SK-N-SH (cell line): ENCODE data around the gene RCOR2. TPM values are rescaled to one million over a fixed set of nuclear protein-coding genes. Genes with fewer than 3 reads are reported as not detected.
A peak's percentile ranks its signal among the peaks of the same experiment; 100 is the strongest.

Experiments used
- CTCF ChIA-PET: fragments of 300-600, 350-600 bp; formaldehyde crosslinking; extraction: SDS; loops from one replicate; lab custom pipeline; 2021; lab: Yijun Ruan, JAX
- POLR2A ChIA-PET: fragments of 350-600 bp; sonication (Branson Sonifier 250); formaldehyde crosslinking; extraction: SDS; loops from one replicate; lab custom pipeline; 2020; ENCODE audit warnings: antibody characterized with exemption, inconsistent platforms; lab: Yijun Ruan, JAX
- DNase-seq: peaks from one replicate; pipeline ENCODE4 v3.0.0; 2012
- H2AFZ ChIP-seq: fragments of 200-600 bp; sonication (generic); 2 replicates; pipeline ENCODE4 v1.8.1; 2016; ENCODE audit warnings: antibody characterized with exemption, mild to moderate bottlenecking, low read depth
- H3F3A ChIP-seq: fragments of 200-600 bp; sonication (generic); replicated peaks from 2 replicates; pipeline ENCODE3; 2016; ENCODE audit warnings: antibody characterized with exemption, mild to moderate bottlenecking; ENCODE audit not compliant: insufficient read depth
- H3K27ac ChIP-seq, 2 experiments: fragments of 200-500 bp in 1 of 2; fragments of 200-600 bp in 1 of 2; sonication (Bioruptor generic) in 1 of 2; sonication (generic), shearing (Covaris generic) in 1 of 2; 2 replicates each; pipeline versions ENCODE4 v1.5.1 to v1.6.1; 2014 to 2016; ENCODE audit warnings: low read depth in 2 of 2, inconsistent platforms in 1 of 2, low read length in 1 of 2, mild to moderate bottlenecking in 1 of 2, mixed read lengths in 1 of 2
- H3K27me3 ChIP-seq: fragments of 200-600 bp; sonication (generic), shearing (Covaris generic); 2 replicates; pipeline ENCODE4 v1.6.1; 2016; ENCODE audit warnings: mixed run types; ENCODE audit not compliant: insufficient read depth
- H3K36me3 ChIP-seq, 2 experiments: fragments of 200-500 bp in 1 of 2; fragments of 200-600 bp in 1 of 2; sonication (Bioruptor generic) in 1 of 2; sonication (generic) in 1 of 2; replicated peaks in 1 of 2; 2 replicates each; pipeline versions ENCODE3 to v1.5.1; 2014 to 2016; ENCODE audit warnings: low read length in 1 of 2, mild to moderate bottlenecking in 1 of 2; ENCODE audit not compliant: insufficient read depth in 2 of 2, control insufficient read depth in 1 of 2
- H3K4me1 ChIP-seq, 2 experiments: fragments of 200-500 bp in 1 of 2; fragments of 200-600 bp in 1 of 2; sonication (Bioruptor generic) in 1 of 2; sonication (generic), shearing (Covaris generic) in 1 of 2; 2 replicates each; pipeline versions ENCODE4 v1.5.1 to v1.6.1; 2014 to 2016; ENCODE audit warnings: low read depth in 1 of 2, low read length in 1 of 2, mixed run types in 1 of 2; ENCODE audit not compliant: insufficient read depth in 2 of 2, control insufficient read depth in 1 of 2
- H3K4me2 ChIP-seq: fragments of 200-600 bp; sonication (generic), shearing (Covaris generic); 2 replicates; pipeline ENCODE4 v1.6.1; 2017; ENCODE audit warnings: mixed run types
- H3K4me3 ChIP-seq, 2 experiments: fragments of 200-500 bp in 1 of 2; fragments of 200-600 bp in 1 of 2; sonication (Bioruptor generic) in 1 of 2; sonication (generic), shearing (Covaris generic) in 1 of 2; 2 replicates each; pipeline versions ENCODE4 v1.5.1 to v1.8.1; 2014 to 2016; ENCODE audit warnings: low read depth in 2 of 2, inconsistent platforms in 1 of 2, low read length in 1 of 2, mild to moderate bottlenecking in 1 of 2, mixed read lengths in 1 of 2, moderate library complexity in 1 of 2
- H3K79me2 ChIP-seq: fragments of 200-600 bp; sonication (generic); 2 replicates; pipeline ENCODE4 v1.8.1; 2017; ENCODE audit warnings: mild to moderate bottlenecking; ENCODE audit not compliant: insufficient read depth
- H3K9ac ChIP-seq: fragments of 200-600 bp; sonication (generic); 2 replicates; pipeline ENCODE4 v1.6.1; 2017; ENCODE audit warnings: mixed run types
- H3K9me2 ChIP-seq: fragments of 200-600 bp; sonication (generic); 2 replicates; pipeline ENCODE4 v1.6.1; 2017; ENCODE audit warnings: mixed run types
- H3K9me3 ChIP-seq: fragments of 200-600 bp; sonication (generic); 2 replicates; pipeline ENCODE4 v1.6.1; 2017; ENCODE audit warnings: mixed run types, mild to moderate bottlenecking, moderate library complexity
- H4K20me1 ChIP-seq: fragments of 200-600 bp; sonication (generic); 2 replicates; pipeline ENCODE4 v1.6.1; 2017; ENCODE audit warnings: mild to moderate bottlenecking, mixed run types; ENCODE audit not compliant: insufficient read depth
- CTCF ChIP-seq: fragments of 200-600 bp; sonication (generic); IDR thresholded peaks from 2 replicates; pipeline ENCODE4 v1.6.1; 2017; ENCODE audit warnings: antibody characterized with exemption, mild to moderate bottlenecking, moderate library complexity
- ELF1 ChIP-seq: IDR thresholded peaks from 2 replicates; pipeline ENCODE4 v1.4.0; 2012
- EP300 ChIP-seq, 2 experiments: IDR thresholded peaks; 2 replicates each; pipeline versions ENCODE4 v1.4.0 to v1.6.1; 2012; ENCODE audit warnings: borderline replicate concordance in 1 of 2, low read depth in 1 of 2, low read length in 1 of 2
- EZH2phosphoT487 ChIP-seq: fragments of 200-600 bp; sonication (generic); IDR thresholded peaks from 2 replicates; pipeline ENCODE4 v1.6.1; 2017; ENCODE audit warnings: low read depth, mixed run types, mild to moderate bottlenecking, antibody characterized with exemption, moderate library complexity, borderline replicate concordance
- FOXJ3 ChIP-seq: sonication (generic); formaldehyde crosslinking; IDR thresholded peaks from 2 replicates; pipeline ENCODE4 v1.5.1; 2020; ENCODE audit warnings: mild to moderate bottlenecking, missing genetic modification reagents
- FOXM1 ChIP-seq: IDR thresholded peaks from 2 replicates; pipeline ENCODE4 v1.4.0; 2012; ENCODE audit warnings: low read depth, mild to moderate bottlenecking
- GABPA ChIP-seq: IDR thresholded peaks from 2 replicates; pipeline ENCODE4 v1.4.0; 2012; ENCODE audit warnings: low read depth, mild to moderate bottlenecking
- MEF2A ChIP-seq: IDR thresholded peaks from 2 replicates; pipeline ENCODE4 v1.4.0; 2012; ENCODE audit warnings: low read depth, borderline replicate concordance
- MXI1 ChIP-seq: IDR thresholded peaks from 2 replicates; pipeline ENCODE4 v1.6.1; 2012; ENCODE audit warnings: mild to moderate bottlenecking, low read depth, low read length, improper control_type of control experiment
- NFIC ChIP-seq: IDR thresholded peaks from 2 replicates; pipeline ENCODE4 v1.4.0; 2012; ENCODE audit warnings: borderline replicate concordance
- POLR2AphosphoS5 ChIP-seq: IDR thresholded peaks from 2 replicates; pipeline ENCODE4 v1.6.1; 2012; ENCODE audit warnings: low read depth, low read length
- RAD21 ChIP-seq: IDR thresholded peaks from 2 replicates; pipeline ENCODE4 v1.6.1; 2012; ENCODE audit warnings: mild to moderate bottlenecking, low read length
- RCOR1 ChIP-seq: fragments of 150-350 bp; IDR thresholded peaks from 2 replicates; pipeline ENCODE4 v1.6.1; 2017; ENCODE audit warnings: antibody characterized with exemption, low read length
- RXRA ChIP-seq: IDR thresholded peaks from 2 replicates; pipeline ENCODE4 v1.4.0; 2012; ENCODE audit warnings: low read depth, mild to moderate bottlenecking, borderline replicate concordance
- SIN3A ChIP-seq: IDR thresholded peaks from 2 replicates; pipeline ENCODE4 v1.6.1; 2012; ENCODE audit warnings: low read depth, mild to moderate bottlenecking, low read length, moderate library complexity, borderline replicate concordance
- SMC3 ChIP-seq: IDR thresholded peaks from 2 replicates; pipeline ENCODE4 v1.6.1; 2012; ENCODE audit warnings: low read depth, low read length, improper control_type of control experiment
- TCF12 ChIP-seq: IDR thresholded peaks from 2 replicates; pipeline ENCODE4 v1.4.0; 2012
- TEAD4 ChIP-seq: IDR thresholded peaks from 2 replicates; pipeline ENCODE4 v1.4.0; 2012; ENCODE audit warnings: mild to moderate bottlenecking, borderline replicate concordance; ENCODE audit not compliant: insufficient read depth
- WGBS: methylation state at CpG from one replicate; pipeline ENCODE4 v1.1.6; 2017; ENCODE audit warnings: low lambda C conversion rate; 5-methylcytosine and 5-hydroxymethylcytosine counted together
- polyA plus RNA-seq, 3 experiments: library from polyadenylated mRNA; depleted of rRNA; stranded (reverse); fragments of >200 nt; gene quantifications; 2 replicates each; pipeline ENCODE4 v1.2.3, GENCODE V29; 2012
- TF ChIP-seq, protein P1 (sequence below): IDR thresholded peaks from 2 replicates; pipeline ENCODE4 v1.6.1; 2012; ENCODE audit warnings: mild to moderate bottlenecking, low read depth, low read length, moderate library complexity
- TF ChIP-seq, protein P2 (sequence below): IDR thresholded peaks from 2 replicates; pipeline ENCODE4; 2012

RCOR2 gene
- polyA plus RNA-seq, 1 of the 3 experiments (the other 2 are of a cell fraction) = 1.1 TPM

GRCh38 chr11:63916837-63917691 lies at the start of gene RCOR2 (continued):
- TF ChIP-seq, protein P1, sequence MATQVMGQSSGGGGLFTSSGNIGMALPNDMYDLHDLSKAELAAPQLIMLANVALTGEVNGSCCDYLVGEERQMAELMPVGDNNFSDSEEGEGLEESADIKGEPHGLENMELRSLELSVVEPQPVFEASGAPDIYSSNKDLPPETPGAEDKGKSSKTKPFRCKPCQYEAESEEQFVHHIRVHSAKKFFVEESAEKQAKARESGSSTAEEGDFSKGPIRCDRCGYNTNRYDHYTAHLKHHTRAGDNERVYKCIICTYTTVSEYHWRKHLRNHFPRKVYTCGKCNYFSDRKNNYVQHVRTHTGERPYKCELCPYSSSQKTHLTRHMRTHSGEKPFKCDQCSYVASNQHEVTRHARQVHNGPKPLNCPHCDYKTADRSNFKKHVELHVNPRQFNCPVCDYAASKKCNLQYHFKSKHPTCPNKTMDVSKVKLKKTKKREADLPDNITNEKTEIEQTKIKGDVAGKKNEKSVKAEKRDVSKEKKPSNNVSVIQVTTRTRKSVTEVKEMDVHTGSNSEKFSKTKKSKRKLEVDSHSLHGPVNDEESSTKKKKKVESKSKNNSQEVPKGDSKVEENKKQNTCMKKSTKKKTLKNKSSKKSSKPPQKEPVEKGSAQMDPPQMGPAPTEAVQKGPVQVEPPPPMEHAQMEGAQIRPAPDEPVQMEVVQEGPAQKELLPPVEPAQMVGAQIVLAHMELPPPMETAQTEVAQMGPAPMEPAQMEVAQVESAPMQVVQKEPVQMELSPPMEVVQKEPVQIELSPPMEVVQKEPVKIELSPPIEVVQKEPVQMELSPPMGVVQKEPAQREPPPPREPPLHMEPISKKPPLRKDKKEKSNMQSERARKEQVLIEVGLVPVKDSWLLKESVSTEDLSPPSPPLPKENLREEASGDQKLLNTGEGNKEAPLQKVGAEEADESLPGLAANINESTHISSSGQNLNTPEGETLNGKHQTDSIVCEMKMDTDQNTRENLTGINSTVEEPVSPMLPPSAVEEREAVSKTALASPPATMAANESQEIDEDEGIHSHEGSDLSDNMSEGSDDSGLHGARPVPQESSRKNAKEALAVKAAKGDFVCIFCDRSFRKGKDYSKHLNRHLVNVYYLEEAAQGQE = no peak
- TF ChIP-seq FOXJ3 (CRISPR knock-in tag) = no peak
- TF ChIP-seq CTCF = no peak
- TF ChIP-seq SMC3 = no peak
- TF ChIP-seq TCF12 = peak; percentile 50; the same call in 1 of the 2 replicates
- 0 out of 2 replicates have a peak, but pooled peaks have one; percentile 16 for TF ChIP-seq POLR2AphosphoS5
- no peak for TF ChIP-seq FOXM1
- TF ChIP-seq ELF1 = no peak
- no peak for TF ChIP-seq GABPA
- TF ChIP-seq NFIC = no peak
- no peak for TF ChIP-seq MEF2A

DNA sequence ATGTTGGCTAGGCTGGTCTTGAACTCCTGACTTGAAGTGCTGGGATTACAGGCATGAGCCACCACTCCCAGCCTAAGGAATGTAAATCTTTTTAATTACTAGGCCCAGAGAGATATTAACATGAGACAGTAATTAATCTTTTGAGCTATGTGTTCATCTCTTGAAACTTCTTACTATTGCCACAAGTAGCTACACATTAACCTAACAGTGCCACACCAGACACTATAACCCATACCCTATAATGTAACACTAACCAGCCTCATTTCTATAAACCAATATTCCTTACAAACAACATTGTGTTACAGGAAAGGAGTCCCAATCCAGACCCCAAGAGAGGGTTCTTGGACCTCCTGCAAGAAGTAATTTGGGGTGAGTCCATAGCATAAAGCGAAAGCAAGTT lies 49.5 kb upstream of the RCOR2 start:
- ChIA-PET CTCF (interaction anchor here (1.5 kb wide), 1 partner anchor 21 kb away, joined by 5 read pairs; no protein-coding TSS in a partner anchor), POLR2A (interaction anchor here (0.8 to 1.0 kb wide), 2 partner anchors 11 to 129 kb away, joined by 3 read pairs; no protein-coding TSS in a partner anchor)
- DNase-seq = no peak
- H4K20me1 ChIP-seq = no peaks in the 10 kb centered on the region
- no peak overlapping the region for H2AFZ ChIP-seq
- H3F3A ChIP-seq = no peaks in the 10 kb centered on the region
- no peak overlapping the region for H3K27ac ChIP-seq
- no peak overlapping the region for H3K4me2 ChIP-seq
- no peaks in the 10 kb centered on the region for H3K79me2 ChIP-seq
- H3K9ac ChIP-seq = no peak overlapping the region
- H3K9me2 ChIP-seq = no peaks in the 10 kb centered on the region
- no peaks in the 10 kb centered on the region for H3K9me3 ChIP-seq
- no peak overlapping the region for H3K4me3 ChIP-seq
- no peaks in the 10 kb centered on the region for H3K27me3 ChIP-seq
- H3K4me1 ChIP-seq = peaks cover 0 to 8% of the 10 kb centered on the region in 2 experiments; a peak in 1 of 4 replicates
- no peaks in the 10 kb centered on the region for H3K36me3 ChIP-seq
- WGBS = 100% methylated on average over 1 of the region's 1 CpG
- TF ChIP-seq POLR2AphosphoS5 = no peak
- TF ChIP-seq EP300 (IDR thresholded peaks at IDR 0.05; ENCODE audit: borderline replicate concordance in 1 of 2, low read depth in 1 of 2, low read length in 1 of 2) = no peak
- no peak for TF ChIP-seq SIN3A
- no peak for TF ChIP-seq FOXM1
- TF ChIP-seq RCOR1 = no peak
- no peak for TF ChIP-seq GABPA
- TF ChIP-seq, protein P2, sequence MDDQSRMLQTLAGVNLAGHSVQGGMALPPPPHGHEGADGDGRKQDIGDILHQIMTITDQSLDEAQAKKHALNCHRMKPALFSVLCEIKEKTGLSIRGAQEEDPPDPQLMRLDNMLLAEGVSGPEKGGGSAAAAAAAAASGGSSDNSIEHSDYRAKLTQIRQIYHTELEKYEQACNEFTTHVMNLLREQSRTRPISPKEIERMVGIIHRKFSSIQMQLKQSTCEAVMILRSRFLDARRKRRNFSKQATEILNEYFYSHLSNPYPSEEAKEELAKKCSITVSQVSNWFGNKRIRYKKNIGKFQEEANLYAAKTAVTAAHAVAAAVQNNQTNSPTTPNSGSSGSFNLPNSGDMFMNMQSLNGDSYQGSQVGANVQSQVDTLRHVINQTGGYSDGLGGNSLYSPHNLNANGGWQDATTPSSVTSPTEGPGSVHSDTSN = no peak
- TF ChIP-seq RAD21 = no peak
- TF ChIP-seq MXI1 = no peak
- TF ChIP-seq, protein P1 = no peak
- TF ChIP-seq TCF12 = no peak
- no peak for TF ChIP-seq NFIC
- TF ChIP-seq FOXJ3 (CRISPR knock-in tag) = no peak
- TF ChIP-seq EZH2phosphoT487 = no peak
- no peak for TF ChIP-seq RXRA
- TF ChIP-seq TEAD4 = no peak
